HEK293 (cell line): ENCODE results near the gene TEX2.

Experiments used
- CTCF ChIA-PET: fragments of 350-600 bp; formaldehyde crosslinking; extraction: SDS; loops from one replicate; lab custom pipeline; 2021; ENCODE audit warnings: antibody characterized with exemption; lab: Yijun Ruan, JAX
- POLR2A ChIA-PET: fragments of 300-600 bp; formaldehyde crosslinking; extraction: SDS; loops from one replicate; lab custom pipeline; 2020; ENCODE audit warnings: antibody characterized with exemption, inconsistent platforms; lab: Yijun Ruan, JAX
- H3K27ac ChIP-seq: fragments of 200-500 bp; sonication (Bioruptor generic); 2 replicates; pipeline ENCODE4 v1.5.1; 2014; ENCODE audit warnings: low read depth, low read length, control low read depth, inconsistent platforms; ENCODE audit errors: extremely low read depth
- H3K36me3 ChIP-seq, 2 experiments: fragments of 200-500 bp in 1 of 2; sonication (Bioruptor generic) in 1 of 2; 1 replicate in 1 of 2; 2 replicates in 1 of 2; pipeline ENCODE4 v1.5.1; 2014 to 2017; ENCODE audit warnings: inconsistent platforms in 2 of 2, low read length in 2 of 2; ENCODE audit not compliant: control insufficient read depth in 2 of 2, insufficient read depth in 1 of 2
- H3K4me1 ChIP-seq: fragments of 200-500 bp; sonication (Bioruptor generic); 2 replicates; pipeline ENCODE4 v1.5.1; 2014; ENCODE audit warnings: mild to moderate bottlenecking, low read length, inconsistent platforms; ENCODE audit not compliant: control insufficient read depth, insufficient read depth
- H3K4me3 ChIP-seq: 2 replicates; pipeline ENCODE4 v1.5.1; 2011; ENCODE audit warnings: low read depth, mild to moderate bottlenecking, control low read depth, low read length, moderate library complexity
- H3K9me3 ChIP-seq: fragments of 200-500 bp; sonication (Bioruptor generic); 2 replicates; pipeline ENCODE4 v1.5.1; 2014; ENCODE audit warnings: low read depth, low read length, inconsistent platforms; ENCODE audit not compliant: control insufficient read depth, insufficient read depth
- GLI2 ChIP-seq: fragments of 450-650 bp; formaldehyde crosslinking; IDR thresholded peaks from 2 replicates; pipeline ENCODE4; 2017; ENCODE audit warnings: missing biosample characterization, missing genetic modification characterization, low read depth, borderline replicate concordance
- REPIN1 ChIP-seq: fragments of 450-650 bp; formaldehyde crosslinking; IDR thresholded peaks from 2 replicates; pipeline ENCODE4 v1.5.1; 2017; ENCODE audit warnings: missing biosample characterization, missing genetic modification characterization, low read depth
- SALL2 ChIP-seq: fragments of 450-650 bp; formaldehyde crosslinking; IDR thresholded peaks from 2 replicates; pipeline ENCODE4 v1.5.0; 2017; ENCODE audit warnings: missing biosample characterization, mild to moderate bottlenecking, missing genetic modification characterization, borderline replicate concordance
- ZBTB7A ChIP-seq: fragments of 450-650 bp; formaldehyde crosslinking; IDR thresholded peaks from 2 replicates; pipeline ENCODE4 v1.5.1; 2016; ENCODE audit warnings: low read depth, missing biosample characterization, missing genetic modification characterization
- ZFP3 ChIP-seq: fragments of 450-650 bp; formaldehyde crosslinking; IDR thresholded peaks from 2 replicates; pipeline ENCODE4 v1.5.1; 2016; ENCODE audit warnings: low read depth, missing biosample characterization, missing genetic modification characterization
- ZIC2 ChIP-seq: fragments of 450-650 bp; formaldehyde crosslinking; IDR thresholded peaks from 2 replicates; pipeline ENCODE4 v1.5.1; 2016; ENCODE audit warnings: missing biosample characterization, missing genetic modification characterization
- ZNF133 ChIP-seq: fragments of 450-650 bp; formaldehyde crosslinking; IDR thresholded peaks from 2 replicates; pipeline ENCODE4 v1.5.1; 2016; ENCODE audit warnings: missing biosample characterization, missing genetic modification characterization
- ZNF155 ChIP-seq: fragments of 450-650 bp; formaldehyde crosslinking; IDR thresholded peaks from 2 replicates; pipeline ENCODE4 v1.5.1; 2016; ENCODE audit warnings: missing biosample characterization, missing genetic modification characterization
- ZNF175 ChIP-seq: fragments of 450-650 bp; formaldehyde crosslinking; IDR thresholded peaks from 2 replicates; pipeline ENCODE4 v1.5.1; 2016; ENCODE audit warnings: missing biosample characterization, missing genetic modification characterization
- ZNF26 ChIP-seq: fragments of 450-650 bp; formaldehyde crosslinking; IDR thresholded peaks from 2 replicates; pipeline ENCODE4 v1.5.1; 2016; ENCODE audit warnings: missing biosample characterization, missing genetic modification characterization
- ZNF292 ChIP-seq: fragments of 450-650 bp; formaldehyde crosslinking; IDR thresholded peaks from 2 replicates; pipeline ENCODE4 v1.5.1; 2016; ENCODE audit warnings: low read depth, missing biosample characterization, missing genetic modification characterization, borderline replicate concordance
- ZNF426 ChIP-seq: fragments of 450-650 bp; formaldehyde crosslinking; IDR thresholded peaks from 2 replicates; pipeline ENCODE4 v1.5.1; 2017; ENCODE audit warnings: missing biosample characterization, missing genetic modification characterization, mild to moderate bottlenecking, inconsistent platforms, moderate library complexity
- ZNF501 ChIP-seq: fragments of 450-650 bp; formaldehyde crosslinking; IDR thresholded peaks from 2 replicates; pipeline ENCODE4 v1.5.1; 2016; ENCODE audit warnings: missing biosample characterization, missing genetic modification characterization
- ZNF629 ChIP-seq: fragments of 450-650 bp; formaldehyde crosslinking; IDR thresholded peaks from 2 replicates; pipeline ENCODE4 v1.5.1; 2017; ENCODE audit warnings: missing biosample characterization, missing genetic modification characterization
- ZNF670 ChIP-seq: fragments of 450-650 bp; formaldehyde crosslinking; IDR thresholded peaks from 2 replicates; pipeline ENCODE4 v1.5.1; 2016; ENCODE audit warnings: missing biosample characterization, missing genetic modification characterization, low read depth
- ZNF776 ChIP-seq: fragments of 450-650 bp; formaldehyde crosslinking; IDR thresholded peaks from 2 replicates; pipeline ENCODE4 v1.5.0; 2017; ENCODE audit warnings: missing biosample characterization, missing genetic modification characterization, borderline replicate concordance
- ZNF837 ChIP-seq: fragments of 450-650 bp; formaldehyde crosslinking; IDR thresholded peaks from 2 replicates; pipeline ENCODE4 v1.5.1; 2016; ENCODE audit warnings: missing biosample characterization, missing genetic modification characterization
- ZSCAN16 ChIP-seq: fragments of 450-650 bp; formaldehyde crosslinking; IDR thresholded peaks from 2 replicates; pipeline ENCODE4 v1.5.1; 2016; ENCODE audit warnings: missing biosample characterization, missing genetic modification characterization
- TF ChIP-seq, protein P1 (sequence below): fragments of 450-650 bp; formaldehyde crosslinking; IDR thresholded peaks from 2 replicates; pipeline ENCODE4 v1.5.1; 2016; ENCODE audit warnings: missing biosample characterization, missing genetic modification characterization
- TF ChIP-seq, protein P2 (sequence below): fragments of 450-650 bp; formaldehyde crosslinking; IDR thresholded peaks from 2 replicates; pipeline ENCODE4 v1.5.1; 2016; ENCODE audit warnings: missing biosample characterization, missing genetic modification characterization
- TF ChIP-seq, protein P3 (sequence below): fragments of 450-650 bp; formaldehyde crosslinking; IDR thresholded peaks from 2 replicates; pipeline ENCODE4 v1.5.1; 2016; ENCODE audit warnings: missing biosample characterization, missing genetic modification characterization
- TF ChIP-seq, protein P4 (sequence below): fragments of 450-650 bp; formaldehyde crosslinking; IDR thresholded peaks from 2 replicates; pipeline ENCODE4 v1.5.1; 2016; ENCODE audit warnings: missing biosample characterization, missing genetic modification characterization

TEX2 gene

GRCh38 chr17:64198331-64199090 is 64.5 kb downstream of the TEX2 start:
- Histone ChIP-seq H3K9me3 (no peaks in the 10 kb centered on the region), H3K36me3 (no peaks in the 10 kb centered on the region; a peak in 1 of 3 replicates), H3K4me3 (no peak overlapping the region), H3K27ac (no peak overlapping the region), H3K4me1 (peaks cover 17% of the 10 kb centered on the region)
- TF ChIP-seq ZNF133 (tag by site-specific recombination) (no peak), ZFP3 (tag by site-specific recombination) (no peak), ZNF501 (tag by site-specific recombination) (no peak), ZBTB7A (tag by site-specific recombination) (no peak), ZNF629 (no peak), ZNF426 (tag by site-specific recombination) (no peak), ZIC2 (tag by site-specific recombination) (no peak), ZNF776 (tag by site-specific recombination) (no peak), ZNF26 (tag by site-specific recombination) (no peak), SALL2 (tag by site-specific recombination) (no peak)
- TF ChIP-seq, protein P1, sequence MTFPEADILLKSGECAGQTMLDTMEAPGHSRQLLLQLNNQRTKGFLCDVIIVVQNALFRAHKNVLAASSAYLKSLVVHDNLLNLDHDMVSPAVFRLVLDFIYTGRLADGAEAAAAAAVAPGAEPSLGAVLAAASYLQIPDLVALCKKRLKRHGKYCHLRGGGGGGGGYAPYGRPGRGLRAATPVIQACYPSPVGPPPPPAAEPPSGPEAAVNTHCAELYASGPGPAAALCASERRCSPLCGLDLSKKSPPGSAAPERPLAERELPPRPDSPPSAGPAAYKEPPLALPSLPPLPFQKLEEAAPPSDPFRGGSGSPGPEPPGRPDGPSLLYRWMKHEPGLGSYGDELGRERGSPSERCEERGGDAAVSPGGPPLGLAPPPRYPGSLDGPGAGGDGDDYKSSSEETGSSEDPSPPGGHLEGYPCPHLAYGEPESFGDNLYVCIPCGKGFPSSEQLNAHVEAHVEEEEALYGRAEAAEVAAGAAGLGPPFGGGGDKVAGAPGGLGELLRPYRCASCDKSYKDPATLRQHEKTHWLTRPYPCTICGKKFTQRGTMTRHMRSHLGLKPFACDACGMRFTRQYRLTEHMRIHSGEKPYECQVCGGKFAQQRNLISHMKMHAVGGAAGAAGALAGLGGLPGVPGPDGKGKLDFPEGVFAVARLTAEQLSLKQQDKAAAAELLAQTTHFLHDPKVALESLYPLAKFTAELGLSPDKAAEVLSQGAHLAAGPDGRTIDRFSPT = no peak
- TF ChIP-seq, protein P2, sequence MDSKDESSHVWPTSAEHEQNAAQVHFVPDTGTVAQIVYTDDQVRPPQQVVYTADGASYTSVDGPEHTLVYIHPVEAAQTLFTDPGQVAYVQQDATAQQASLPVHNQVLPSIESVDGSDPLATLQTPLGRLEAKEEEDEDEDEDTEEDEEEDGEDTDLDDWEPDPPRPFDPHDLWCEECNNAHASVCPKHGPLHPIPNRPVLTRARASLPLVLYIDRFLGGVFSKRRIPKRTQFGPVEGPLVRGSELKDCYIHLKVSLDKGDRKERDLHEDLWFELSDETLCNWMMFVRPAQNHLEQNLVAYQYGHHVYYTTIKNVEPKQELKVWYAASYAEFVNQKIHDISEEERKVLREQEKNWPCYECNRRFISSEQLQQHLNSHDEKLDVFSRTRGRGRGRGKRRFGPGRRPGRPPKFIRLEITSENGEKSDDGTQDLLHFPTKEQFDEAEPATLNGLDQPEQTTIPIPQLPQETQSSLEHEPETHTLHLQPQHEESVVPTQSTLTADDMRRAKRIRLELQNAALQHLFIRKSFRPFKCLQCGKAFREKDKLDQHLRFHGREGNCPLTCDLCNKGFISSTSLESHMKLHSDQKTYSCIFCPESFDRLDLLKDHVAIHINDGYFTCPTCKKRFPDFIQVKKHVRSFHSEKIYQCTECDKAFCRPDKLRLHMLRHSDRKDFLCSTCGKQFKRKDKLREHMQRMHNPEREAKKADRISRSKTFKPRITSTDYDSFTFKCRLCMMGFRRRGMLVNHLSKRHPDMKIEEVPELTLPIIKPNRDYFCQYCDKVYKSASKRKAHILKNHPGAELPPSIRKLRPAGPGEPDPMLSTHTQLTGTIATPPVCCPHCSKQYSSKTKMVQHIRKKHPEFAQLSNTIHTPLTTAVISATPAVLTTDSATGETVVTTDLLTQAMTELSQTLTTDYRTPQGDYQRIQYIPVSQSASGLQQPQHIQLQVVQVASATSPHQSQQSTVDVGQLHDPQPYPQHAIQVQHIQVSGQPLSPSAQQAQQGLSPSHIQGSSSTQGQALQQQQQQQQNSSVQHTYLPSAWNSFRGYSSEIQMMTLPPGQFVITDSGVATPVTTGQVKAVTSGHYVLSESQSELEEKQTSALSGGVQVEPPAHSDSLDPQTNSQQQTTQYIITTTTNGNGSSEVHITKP = no peak
- TF ChIP-seq, protein P3, sequence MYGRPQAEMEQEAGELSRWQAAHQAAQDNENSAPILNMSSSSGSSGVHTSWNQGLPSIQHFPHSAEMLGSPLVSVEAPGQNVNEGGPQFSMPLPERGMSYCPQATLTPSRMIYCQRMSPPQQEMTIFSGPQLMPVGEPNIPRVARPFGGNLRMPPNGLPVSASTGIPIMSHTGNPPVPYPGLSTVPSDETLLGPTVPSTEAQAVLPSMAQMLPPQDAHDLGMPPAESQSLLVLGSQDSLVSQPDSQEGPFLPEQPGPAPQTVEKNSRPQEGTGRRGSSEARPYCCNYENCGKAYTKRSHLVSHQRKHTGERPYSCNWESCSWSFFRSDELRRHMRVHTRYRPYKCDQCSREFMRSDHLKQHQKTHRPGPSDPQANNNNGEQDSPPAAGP (tag by site-specific recombination) = no peak
- ChIA-PET POLR2A (no interaction called here), CTCF (interaction anchor here (1.1 kb wide), 1 partner anchor 84 kb away, joined by 4 read pairs; no protein-coding TSS in a partner anchor)

- Histone ChIP-seq H3K4me1 (peaks cover 10% of the 10 kb centered on the region), H3K36me3 (peaks cover 0 to 13% of the 10 kb centered on the region in 2 experiments; a peak in 2 of 3 replicates), H3K9me3 (no peaks in the 10 kb centered on the region), H3K27ac (no peak overlapping the region), H3K4me3 (no peak overlapping the region)
- ChIA-PET CTCF (no interaction called here), POLR2A (no interaction called here)
- TF ChIP-seq, protein P4, sequence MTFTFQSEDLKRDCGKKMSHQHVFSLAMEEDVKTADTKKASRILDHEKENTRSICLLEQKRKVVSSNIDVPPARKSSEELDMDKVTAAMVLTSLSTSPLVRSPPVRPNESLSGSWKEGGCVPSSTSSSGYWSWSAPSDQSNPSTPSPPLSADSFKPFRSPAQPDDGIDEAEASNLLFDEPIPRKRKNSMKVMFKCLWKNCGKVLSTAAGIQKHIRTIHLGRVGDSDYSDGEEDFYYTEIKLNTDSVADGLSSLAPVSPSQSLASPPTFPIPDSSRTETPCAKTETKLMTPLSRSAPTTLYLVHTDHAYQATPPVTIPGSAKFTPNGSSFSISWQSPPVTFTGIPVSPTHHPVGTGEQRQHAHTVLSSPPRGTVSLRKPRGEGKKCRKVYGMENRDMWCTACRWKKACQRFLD (tag by site-specific recombination) = no peak
- TF ChIP-seq ZNF155 = no peak
- TF ChIP-seq REPIN1 (tag by site-specific recombination) = no peak
- TF ChIP-seq ZSCAN16 = no peak
- no peak for TF ChIP-seq ZNF670 (tag by site-specific recombination)
- TF ChIP-seq ZIC2 (tag by site-specific recombination) = no peak
- no peak for TF ChIP-seq ZNF175 (tag by site-specific recombination)
- no peak for TF ChIP-seq GLI2
- TF ChIP-seq ZNF292 (tag by site-specific recombination) = no peak
- no peak for TF ChIP-seq ZNF837 (tag by site-specific recombination)
Measured at GRCh38 chr17:64196601-64197000, 66.5 kb downstream of the TEX2 start.
